GM21576 (cell line): Measurements from ENCODE around the gene COMMD8.

Source experiments
- ATAC-seq: cut with Tn5 transposase; IDR thresholded peaks from one replicate; pipeline ENCODE4 v1.9.1; 2021; ENCODE audit warnings: mild to moderate bottlenecking, moderate library complexity; ENCODE audit not compliant: unreplicated experiment

The COMMD8 gene

DNA sequence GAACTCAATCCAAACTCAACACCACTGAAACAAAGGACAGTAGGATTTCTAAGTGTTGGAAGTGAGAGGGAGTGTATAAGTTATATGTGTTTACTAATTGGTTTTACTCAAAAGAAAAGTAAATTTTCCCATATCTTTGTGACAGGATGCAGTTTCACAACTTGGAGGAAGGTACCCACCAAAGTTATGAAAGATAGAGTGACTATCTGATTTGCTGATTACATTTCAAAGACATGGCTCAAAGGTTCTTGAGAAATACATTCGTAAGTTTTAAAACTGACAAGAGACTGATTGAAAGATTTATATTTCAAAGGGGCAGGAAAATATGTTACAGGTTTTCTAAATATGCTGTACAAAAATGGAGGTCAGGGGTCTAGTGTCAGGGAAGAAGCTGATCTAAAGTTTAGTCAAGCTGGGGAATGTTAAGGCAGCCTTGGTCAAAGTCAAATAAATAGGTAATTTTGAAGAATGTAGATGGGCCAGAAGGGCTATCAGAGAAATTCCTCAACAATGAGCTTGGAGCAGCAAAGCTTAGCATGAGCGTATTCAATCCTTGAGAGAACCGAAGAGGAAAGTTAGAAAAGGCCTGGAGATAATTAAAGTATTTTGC is 9.7 kb upstream of the COMMD8 start:
- no peak for ATAC-seq

DNA sequence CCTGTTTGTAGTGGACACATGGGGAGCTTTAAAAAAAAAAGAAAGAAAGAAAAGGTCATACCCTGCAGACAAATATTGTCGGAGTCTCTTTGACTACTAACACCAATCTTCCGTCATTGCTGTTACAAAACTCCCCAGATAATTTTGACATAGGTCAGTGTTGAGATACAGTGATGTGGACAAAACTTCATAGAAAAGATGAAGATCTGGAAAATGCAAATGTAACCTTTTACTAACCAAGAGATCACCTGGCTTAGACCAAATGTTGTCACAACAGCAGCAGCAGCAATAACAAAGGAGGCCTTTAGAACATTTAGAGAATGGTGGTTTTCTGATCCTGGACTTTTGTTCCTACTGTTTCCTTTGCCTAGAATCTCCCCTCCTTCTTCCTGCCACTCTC is 8.1 kb upstream of the COMMD8 start:
- ATAC-seq = no peak

DNA sequence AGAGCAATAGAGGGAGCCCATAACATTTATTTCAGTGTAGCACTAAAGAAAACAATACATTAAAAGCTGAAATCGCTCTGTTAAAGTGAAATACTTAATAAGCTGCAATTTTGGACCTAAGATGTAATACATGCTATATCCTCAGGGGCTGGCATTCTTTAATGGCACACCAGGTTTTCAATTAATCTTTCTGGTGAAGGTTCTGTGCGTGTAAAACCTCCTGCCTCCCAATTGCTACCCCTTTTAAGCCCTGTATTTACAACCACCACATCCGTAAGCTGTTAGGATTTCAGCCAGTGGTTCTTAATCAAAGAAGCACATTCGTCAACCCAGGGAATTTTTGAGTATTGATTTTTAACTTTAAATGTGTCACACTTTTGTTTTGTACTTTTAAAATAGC is 7.6 kb upstream of the COMMD8 start:
- ATAC-seq = no peak

DNA sequence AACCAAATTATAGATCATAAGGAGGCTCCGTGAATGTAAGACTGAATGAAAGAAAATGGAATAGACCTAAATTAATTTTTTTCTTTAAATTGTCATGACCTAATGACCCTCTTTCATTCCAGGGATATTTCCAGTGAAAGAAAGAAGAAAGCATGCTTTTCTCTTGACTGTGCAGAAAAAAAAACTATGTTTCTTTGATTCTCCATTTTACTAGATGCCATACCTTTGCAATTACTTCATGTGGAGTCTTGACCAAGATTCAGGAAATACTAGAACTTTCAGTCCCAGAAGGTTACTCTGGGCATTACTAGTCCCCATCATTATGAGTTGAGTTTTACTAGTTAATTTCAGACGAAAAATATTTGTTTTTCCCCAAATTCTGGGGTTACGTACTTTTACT is 6.4 kb upstream of the COMMD8 start:
- ATAC-seq = no peak

DNA sequence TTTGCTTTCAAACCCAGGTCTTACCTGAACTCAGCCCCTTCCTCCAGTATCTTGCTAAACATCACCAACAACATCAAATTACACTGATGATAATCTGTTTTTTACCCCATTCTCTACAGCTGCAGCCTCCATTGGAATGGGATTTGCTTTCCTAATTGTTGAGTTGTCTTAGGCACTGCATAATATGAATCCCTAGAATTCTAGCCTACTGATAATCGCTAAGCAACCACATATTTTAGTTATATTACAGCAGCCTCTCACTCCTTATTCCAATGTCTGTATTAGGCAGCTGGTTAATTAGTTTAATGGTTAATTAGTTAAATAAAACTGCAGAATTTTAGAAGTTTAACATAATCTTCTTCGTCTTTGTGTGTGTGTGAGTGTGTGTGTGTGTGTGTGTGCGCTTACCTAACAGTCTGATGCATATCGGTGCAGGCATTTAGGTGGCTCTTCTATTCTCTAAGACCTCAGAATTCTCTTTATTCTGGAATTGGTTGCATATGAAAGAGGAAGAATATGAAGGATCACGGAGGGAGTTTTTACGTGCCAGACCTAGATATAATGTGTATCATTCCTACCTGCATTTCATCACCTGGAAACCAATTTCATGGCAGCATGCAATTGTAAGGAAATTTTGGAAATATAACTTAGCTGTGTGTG is 5.3 kb upstream of the COMMD8 start:
- no peak for ATAC-seq

DNA sequence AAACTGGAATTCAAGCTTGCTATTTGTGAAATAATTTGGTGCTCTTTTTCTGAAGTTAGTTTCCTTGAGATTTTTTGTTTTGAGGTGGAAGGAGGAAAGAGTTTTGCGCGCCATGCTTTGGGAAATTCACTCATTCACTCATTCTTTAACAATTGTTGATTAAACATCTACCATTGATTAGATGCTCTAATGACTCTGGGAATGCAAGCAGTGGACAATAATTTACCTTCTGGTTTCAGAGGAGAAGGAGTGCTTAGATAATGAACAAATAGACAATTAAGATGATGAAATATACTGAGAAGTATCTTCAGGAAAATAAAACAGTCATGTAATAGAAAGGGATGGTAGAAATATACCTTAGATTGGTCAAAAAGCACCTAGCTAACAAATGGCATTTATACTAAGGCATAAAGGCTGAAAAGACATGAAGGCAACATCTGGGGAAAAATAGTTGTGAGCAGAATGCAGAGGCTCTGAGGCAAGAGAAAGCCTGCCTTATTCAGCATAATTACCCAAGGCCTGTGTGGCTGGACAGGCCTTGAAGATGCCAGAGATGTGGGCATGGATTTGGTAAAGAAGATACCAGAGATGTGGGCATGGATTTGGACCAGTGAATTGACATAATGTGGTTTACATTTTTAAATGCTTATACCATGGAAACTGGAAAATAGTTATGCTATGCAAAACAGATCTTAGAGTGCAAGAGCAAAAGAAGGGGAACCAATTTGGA is 2.7 kb upstream of the COMMD8 start:
- no peak for ATAC-seq

DNA sequence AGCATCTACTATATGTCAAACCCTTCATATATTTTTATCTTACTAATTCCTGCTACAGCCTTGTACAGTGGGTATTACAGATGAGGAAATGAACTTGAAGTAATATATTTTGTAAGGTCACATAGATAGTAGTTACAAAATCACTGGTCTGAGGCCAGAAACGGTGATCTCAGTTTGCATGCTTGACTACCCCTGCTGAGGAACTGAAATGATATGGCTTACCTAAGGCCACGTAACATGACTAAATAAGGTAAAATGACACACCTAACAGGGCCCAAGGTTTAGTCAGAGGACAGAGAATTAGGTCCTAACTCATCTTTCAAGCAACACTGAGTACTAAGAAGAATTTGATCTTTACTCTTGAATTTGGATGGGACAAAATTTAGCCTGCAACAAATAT is 1.5 kb upstream of the COMMD8 start:
- peak; percentile 38 for ATAC-seq

DNA sequence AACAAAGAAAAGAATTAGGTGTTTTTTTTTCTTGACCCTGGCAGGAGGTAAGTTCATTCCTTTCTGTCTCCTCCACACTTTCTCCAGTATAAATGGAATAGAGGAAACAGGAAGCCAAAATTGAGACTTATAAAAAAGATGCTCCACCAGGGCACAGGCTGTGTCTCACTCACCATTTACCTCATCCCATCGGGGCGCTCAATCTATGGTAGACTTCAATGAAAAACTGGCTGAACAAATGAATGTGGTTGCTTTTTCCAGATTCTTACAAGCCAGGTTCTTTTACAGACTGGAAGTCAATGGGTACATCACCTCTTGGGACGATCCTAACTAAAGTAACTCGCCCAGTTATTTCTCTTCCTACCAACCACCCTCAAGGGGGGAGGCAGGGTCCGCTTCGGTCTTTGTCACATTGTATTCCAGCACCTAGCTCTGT is 685 bp downstream of the COMMD8 start:
- ATAC-seq = peak; percentile 4

DNA sequence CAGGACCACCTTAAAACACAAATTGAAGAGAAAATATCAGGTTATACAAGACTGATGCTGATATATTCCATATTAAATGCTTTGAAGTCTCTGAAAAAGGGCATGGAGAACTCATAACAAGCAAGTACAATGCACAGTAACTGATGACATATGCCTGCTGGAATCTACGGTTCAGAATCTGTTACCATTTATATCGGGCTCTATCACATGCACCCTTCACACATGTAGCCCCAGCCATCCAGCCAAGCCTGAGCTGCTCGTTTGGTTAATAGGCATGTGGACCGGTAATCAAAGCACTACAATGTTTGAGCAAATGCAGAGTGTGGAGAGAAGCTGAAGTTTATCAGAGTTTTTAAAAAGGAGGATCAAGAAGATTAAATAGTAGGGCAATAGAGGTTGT is 11.8 kb downstream of the COMMD8 start:
- ATAC-seq = no peak

DNA sequence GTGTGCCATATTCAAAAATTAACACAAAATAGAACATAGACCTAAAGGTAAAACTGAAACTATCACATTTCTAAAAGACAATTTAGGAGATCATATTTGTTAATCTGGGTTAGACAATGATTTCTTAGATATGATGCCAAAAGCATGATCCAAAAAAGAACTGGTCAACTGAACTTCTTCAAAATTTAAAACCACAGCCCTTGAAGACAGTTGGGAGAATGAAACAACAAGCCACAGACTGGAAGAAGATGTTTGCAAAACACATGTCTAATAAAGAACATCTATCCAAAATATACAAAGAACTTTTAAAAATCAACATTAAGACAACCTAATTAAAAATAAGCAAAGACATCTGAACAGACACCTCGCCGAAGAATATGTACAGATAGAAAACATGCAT is 19.5 kb downstream of the COMMD8 start:
- no peak for ATAC-seq

DNA sequence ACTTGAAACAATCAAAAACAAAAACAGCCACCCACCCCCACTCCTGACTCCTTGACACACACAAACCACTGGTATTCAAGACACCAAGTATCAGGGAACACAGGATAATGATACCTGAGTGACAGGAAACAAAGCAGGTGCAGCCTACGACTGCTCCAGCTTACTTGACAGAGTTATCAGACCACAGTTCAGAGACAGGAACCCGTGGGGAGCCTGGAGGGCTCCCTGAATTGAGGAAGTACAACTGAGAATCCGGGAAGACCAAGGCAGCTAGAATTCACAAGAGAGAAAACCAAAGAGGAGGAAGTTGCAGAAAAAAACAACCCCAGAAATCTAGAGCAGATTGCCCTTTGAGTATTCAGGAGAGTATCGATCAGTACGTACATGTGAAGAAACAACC is 20.5 kb downstream of the COMMD8 start:
- ATAC-seq = no peak

DNA sequence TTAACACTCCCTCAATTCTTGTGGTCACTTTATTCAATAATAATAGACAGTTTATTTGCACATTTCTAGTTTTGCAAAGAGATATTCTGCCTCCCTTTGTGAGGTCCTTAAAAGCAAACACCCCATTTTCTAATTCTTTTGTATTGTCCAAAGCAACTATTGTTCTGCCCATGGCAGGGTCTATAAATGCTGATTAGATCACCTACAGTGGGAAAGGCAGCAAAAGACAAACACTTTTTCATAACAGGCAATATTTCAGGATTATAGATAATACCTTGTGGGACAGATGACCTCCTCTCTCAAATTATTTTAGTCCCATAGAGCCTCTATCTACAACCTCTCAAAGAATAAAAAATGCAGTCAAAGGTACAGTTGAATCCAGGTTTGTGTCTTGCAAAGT is 28.6 kb downstream of the COMMD8 start:
- ATAC-seq = no peak

DNA sequence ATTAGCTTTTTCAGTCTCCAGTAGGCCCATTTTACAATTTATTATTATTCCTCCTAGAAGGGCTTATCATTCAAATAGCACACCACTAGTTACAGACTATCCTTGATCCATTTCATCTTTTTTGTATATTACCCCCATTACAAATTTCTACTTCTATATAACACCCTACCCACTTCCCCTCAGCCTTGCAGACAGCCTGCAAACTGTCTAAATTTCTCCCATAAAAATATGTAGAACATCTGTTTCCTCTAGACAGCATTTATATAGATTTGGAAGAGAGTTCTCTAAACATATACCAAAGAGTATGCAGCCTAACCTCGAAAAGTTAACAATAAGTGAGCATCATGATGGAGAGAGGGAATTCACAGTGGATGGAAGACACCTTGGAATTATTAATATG is 30.8 kb downstream of the COMMD8 start:
- no peak for ATAC-seq

DNA sequence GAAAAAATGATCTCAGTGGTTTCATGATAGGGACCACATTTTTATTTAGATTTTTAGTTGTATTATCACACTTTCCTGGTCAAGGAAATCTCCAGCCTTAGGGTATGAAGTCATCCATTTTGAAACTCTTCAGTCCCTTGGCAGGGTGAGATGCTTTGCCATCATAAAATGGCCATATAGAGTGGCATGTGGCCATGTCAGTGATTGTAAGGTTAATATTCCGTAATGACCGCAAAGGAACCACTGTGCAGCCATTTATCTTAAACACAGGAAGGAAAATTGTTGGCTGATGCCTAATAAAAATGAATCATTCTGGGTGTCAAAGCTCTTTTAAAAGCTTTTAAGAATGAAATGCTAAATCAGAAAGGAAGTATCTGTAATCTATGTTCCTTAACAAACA is 35.6 kb downstream of the COMMD8 start:
- no peak for ATAC-seq

DNA sequence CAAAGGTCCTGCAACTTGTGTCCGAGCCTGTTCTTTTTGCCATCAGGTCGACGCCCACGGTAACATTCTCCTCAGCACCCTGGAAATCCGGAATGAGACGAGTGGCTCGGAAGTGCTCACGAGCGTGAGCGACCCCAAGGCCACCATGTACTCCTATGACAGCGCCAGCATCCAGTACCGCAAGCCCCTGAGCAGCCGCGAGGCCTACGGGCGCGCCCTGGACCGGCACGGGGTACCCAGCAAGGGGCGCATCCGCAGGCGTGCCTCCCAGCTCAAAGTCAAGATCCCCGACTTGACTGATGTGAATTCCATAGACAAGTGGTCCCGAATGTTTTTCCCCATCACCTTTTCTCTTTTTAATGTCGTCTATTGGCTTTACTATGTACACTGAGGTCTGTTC is 37.9 kb downstream of the COMMD8 start:
- no peak for ATAC-seq

DNA sequence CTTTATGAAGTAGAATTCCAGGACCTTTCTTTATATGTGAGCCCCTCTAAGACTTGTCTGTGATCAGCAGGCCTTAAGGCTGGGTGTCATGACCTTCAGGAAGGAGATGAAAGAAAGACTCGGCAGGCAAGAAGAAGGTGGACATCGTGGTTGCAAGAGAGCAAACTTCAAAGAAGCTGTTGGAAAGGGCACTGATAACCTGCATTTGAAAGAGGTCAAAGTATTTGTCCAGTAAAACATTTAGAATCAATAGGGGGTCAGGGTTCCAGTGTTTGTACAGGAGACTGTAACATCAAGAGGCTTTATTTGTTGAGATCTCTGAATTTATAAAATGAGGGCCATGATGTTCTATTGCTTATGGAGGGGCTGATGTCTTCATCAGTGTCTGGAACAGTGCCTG is 44.2 kb downstream of the COMMD8 start:
- no peak for ATAC-seq

DNA sequence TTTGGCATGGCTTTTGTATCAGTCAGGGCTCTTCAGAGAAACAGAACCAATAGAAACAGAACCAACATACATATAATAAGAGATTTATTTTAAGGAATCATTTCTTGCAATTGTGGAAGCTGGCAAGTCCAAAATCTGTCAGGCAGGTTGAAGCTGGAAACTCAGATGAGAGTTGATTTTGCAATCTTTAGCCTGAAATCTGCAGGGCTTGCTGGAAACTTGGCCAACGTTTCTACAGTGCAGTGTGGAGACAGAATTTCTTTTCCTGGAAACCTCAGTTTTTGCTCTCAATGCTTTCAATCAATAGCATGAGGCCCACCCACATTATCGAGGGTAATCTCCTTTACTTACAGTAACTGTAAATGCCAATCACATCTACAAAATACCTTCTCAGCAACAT is 45.4 kb downstream of the COMMD8 start:
- ATAC-seq = no peak

DNA sequence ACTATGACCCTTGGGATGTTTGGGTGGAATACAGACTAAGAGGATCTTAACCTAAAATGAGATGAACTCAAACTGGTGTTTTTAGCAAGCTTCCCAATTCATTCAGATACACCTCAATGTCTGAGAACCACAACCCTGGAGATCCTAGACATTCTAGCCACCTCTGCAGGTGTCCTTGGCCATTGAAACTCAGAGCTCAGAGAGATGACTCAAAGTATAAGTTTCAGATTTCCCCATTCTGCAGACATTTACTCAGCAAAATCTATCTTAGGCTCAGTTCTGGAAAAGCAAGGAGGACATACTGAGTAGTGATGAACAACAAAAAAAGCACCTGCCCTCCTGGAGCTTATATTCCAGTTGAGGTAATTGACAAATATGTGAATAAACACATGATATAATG is 47.8 kb downstream of the COMMD8 start:
- ATAC-seq = peak; percentile 59

DNA sequence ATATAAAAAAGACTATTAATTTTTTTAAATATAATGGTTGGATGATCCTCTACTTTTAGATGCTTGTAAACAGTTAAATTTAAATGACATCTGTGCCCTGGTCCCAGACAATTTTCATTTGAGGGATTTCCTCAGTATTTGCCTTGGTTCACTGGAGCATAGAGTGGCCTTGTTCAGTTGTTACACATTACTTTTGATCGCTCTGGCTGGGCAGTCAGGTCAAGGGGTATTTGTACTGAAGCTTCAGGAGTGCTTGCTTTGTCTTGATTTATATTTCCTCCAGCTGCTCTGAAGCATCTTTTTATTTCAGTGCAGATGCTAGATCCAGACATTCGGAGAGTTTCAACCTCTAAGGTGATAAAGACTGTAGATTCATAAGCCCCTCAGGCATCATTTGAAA is 50.0 kb downstream of the COMMD8 start:
- no peak for ATAC-seq

DNA sequence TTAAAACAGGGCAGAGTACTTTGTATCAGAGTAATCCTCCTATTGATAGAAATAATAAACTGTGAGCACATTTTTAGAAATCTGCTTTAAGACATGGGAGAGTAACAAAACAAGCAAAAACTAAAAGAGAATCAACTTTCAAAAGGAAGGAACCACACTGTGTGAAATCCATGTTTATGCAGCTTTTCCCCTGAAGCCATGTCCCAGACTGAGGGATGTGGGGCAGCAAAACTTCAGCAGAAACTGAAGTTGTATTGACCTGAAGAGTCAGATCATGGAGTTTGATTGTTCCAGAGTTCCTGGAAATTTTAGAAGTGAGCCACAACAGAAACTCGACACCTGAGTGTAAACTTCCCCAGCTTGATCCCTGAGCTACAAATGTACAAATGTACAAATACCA is 53.2 kb downstream of the COMMD8 start:
- no peak for ATAC-seq

DNA sequence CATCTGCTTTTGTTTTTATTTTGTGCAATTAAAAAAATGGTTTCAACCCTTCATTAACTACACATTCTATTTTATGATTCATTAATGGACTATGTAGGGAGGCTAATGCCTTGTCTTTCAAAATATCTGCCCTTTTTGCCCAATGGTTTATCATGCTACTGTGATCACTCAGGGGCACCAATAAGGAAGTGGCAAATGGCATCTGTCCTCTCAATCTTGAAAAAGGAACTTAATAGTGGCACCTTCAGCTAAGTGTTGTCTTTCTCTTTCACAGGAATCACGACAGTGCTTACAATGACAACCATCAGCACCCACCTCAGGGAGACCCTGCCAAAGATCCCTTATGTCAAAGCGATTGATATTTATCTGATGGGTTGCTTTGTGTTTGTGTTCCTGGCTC is 57.1 kb downstream of the COMMD8 start:
- no peak for ATAC-seq
